Bronchial smooth muscle cell (primary cell): ENCODE data around the gene KIAA1143. TPM values are rescaled to one million over a fixed set of nuclear protein-coding genes. Genes with fewer than 3 reads are reported as not detected.

Experiments used
- total RNA-seq: library from RNA; depleted of rRNA; stranded (reverse); fragments of >200 nt; gene quantifications from 2 replicates; pipeline ENCODE4 v1.2.1, GENCODE V29; 2014

The KIAA1143 gene
- total RNA-seq: 12.7 and 16.7 TPM in 2 replicates

DNA sequence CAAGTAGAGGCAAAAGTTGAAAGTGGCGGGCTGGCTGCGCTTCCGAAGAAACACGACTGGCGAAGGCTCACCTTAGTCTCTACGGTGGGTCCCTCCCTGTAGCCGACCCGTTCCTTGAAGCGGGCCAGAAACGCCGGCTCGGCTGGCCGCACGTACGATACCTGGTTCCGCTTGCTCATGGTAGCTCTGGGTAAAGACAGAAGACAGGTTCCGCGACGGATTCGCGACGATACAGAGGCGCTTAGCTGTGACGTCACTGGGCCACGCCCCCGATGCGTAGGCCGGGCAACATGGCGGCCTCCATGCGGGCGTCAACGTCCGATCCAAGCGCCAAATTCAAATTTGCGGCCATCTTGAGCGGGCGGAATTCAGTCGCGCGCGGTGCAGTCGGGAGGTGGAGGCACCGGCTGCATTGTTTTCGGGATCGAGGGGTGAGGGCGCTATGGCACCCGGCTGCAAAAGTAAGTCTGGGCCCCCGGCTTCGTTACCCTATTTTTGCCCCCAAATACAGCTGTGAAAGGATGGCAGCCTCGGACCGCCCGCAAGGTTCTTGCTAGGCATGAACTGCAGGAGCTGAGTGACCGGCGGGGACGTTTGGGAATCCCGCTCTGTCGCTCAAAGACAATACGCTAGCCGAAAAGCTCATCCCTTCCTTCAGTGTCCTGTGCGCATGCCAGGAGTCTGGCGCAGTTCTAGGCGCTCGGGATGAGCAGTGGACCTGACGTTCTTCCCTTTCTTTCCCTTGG, at the start of gene KIAA1143, which contains the start of gene KIF15:
TSS of gene KIAA1143 (minus strand) at position 196 of the 746 bp plus-strand sequence. CDS start at position 179, 17 bp downstream.
TSS of gene KIF15 (plus strand) at position 371 of the 746 bp plus-strand sequence. CDS start at position 443, 72 bp downstream.

DNA sequence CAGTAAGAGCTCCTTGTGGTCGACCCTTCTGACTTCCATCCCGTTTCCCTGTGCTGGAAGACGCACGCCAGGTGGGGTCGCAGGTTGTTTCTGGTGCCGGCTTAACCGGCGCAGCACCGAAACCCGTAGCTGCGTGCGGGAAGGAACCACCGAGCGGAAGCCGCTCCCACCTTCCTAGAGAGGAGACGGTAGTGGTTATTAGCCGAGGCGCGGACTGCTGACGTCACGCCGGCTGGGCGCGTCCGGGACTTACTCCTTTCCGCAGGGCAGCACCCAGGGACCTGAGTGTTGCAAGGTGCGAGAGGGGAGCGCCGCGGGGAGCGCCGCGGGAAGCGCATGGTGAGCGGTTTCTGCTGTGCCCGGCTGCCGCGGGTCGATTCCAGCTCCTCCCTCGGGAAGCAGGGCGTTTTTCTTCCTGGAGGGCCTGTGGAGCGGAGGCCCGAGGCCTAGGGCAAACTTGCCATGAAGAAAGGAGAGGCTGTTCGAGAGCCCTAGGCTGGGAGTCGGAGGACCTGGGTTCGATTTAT, 32.0 kb downstream of the KIAA1143 start, which contains the start of gene ZNF501:
TSS of gene ZNF501 (plus strand) at position 252 of the 527 bp plus-strand sequence. CDS start 4,787 bp downstream, outside the sequence.

DNA sequence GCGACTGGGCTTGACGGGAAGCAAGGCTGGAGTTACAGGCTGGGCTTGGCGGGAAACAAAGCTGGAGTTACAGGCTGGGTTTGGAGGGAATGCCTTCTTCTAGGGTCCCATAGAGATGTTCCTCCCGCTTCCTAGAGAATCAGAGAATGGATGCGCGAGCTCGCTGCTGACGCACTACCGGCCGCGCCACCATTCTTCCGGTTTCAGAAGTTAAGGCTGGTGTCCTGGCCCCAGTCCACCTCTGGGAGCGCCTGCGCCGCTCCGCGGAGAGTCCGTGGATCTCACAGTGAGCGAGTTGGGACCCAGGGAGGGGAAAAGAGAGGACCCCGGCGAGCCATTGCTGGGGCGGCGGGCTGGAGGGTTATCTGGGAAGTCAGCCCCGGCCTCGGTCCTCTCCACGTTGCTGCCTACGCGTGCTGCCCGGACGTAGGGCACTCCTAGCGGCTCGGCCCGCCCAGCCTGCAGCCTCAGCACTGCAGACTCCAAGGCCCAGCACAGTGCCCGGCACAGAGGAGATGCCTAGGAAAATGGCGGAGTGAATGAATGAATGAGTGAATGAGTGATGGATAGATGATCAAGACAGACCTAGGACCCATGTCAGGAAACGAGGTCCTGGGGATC, 48.9 kb downstream of the KIAA1143 start, which contains the start of gene ZNF502:
TSS of gene ZNF502 (plus strand) at position 206 of the 621 bp plus-strand sequence. CDS start 7,602 bp downstream, outside the sequence.

Other genes starting within 250 kb of the KIAA1143 start
- 5.8 and 6.2 TPM in 2 replicates for gene ZKSCAN7, start 206.4 kb downstream of the KIAA1143 start, total RNA-seq
- 1.4 and 2.1 TPM in 2 replicates for gene ZNF660, start 176.7 kb downstream of the KIAA1143 start, total RNA-seq
- gene ZNF197, start 136.6 kb downstream of the KIAA1143 start, total RNA-seq: 17.8 and 19.4 TPM in 2 replicates
- gene ZNF35, start 112.9 kb downstream of the KIAA1143 start, total RNA-seq: 6.1 and 7.6 TPM in 2 replicates
- 1.7 and 4.6 TPM in 2 replicates for gene ZNF502, start 49.0 kb downstream of the KIAA1143 start, total RNA-seq
- gene ZNF501, start 32.0 kb downstream of the KIAA1143 start, total RNA-seq: 7.7 and 9.0 TPM in 2 replicates
- 1.3 and 2.7 TPM in 2 replicates for gene KIF15, start 175 bp upstream of the KIAA1143 start, total RNA-seq
- gene TMEM42, start 100.3 kb upstream of the KIAA1143 start, total RNA-seq: 18.1 and 21.3 TPM in 2 replicates
- under 0.01 TPM in 1 of 2 replicates, not detected in the other for gene TGM4, start 113.0 kb upstream of the KIAA1143 start, total RNA-seq
- 37.2 and 55.5 TPM in 2 replicates for gene ZDHHC3, start 214.6 kb upstream of the KIAA1143 start, total RNA-seq
- gene EXOSC7, start 214.6 kb upstream of the KIAA1143 start, total RNA-seq: 60.8 and 62.1 TPM in 2 replicates